GM19328 (cell line): ENCODE results near the gene PDCD4.
A peak's percentile ranks its signal among the peaks of the same experiment; 100 is the strongest.

Experiments
- ATAC-seq: cut with Tn5 transposase; IDR thresholded peaks from one replicate; pipeline ENCODE4 v1.9.1; 2021; ENCODE audit warnings: mild to moderate bottlenecking, moderate library complexity; ENCODE audit not compliant: unreplicated experiment

The PDCD4 gene

DNA sequence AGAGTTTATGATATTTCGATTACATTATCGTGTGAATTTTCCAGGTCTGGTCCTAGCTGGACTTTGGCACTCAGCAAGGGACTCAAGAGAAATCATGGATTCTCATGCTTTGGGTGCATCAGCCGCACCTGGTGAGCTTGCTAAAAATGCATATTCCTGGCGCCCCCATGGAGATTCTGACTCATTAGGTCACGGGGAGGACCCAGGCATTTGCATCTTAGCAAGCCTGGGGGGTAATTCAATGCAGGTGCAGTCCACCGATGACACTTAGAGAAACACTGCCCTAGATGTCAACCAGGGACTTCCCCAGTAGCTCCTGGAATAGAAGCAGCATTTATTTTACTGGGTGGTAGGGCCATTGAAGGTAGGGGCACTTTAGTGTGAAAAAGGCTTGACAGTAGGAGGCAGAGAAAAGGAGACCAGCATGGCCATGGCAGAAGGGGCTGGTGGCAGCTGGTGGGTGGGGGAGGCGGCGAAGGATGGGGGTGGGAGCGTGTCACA is 29.9 kb upstream of the PDCD4 start:
- ATAC-seq, result peak; percentile 64

DNA sequence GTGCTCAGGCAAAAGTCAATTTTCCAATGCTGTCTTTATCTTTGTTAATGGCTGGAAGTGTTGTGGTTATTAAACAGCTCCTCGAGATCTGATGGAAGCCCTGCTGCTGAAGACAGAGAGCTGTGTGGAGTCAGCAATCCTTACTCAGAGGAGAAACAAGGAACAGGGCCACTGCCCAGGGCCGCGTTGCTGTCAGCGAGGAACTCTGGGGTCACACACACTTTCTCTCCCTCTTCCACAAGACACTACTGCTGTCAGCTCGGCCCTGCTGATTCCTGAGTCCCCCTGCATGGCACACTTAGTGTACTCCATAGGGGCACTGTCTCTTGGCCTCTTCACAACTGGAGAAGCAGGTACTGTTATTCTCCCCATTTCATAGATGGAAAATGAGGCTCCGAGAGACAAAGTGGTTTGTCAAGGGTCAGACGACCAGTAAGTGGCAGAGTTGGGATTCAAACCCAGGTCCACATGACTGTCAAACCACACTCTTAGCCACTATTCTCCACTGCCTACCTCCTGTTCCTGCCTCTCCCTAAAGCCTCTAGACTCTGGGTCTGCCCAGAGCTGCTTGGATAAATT is 29.3 kb upstream of the PDCD4 start:
- no peak for ATAC-seq

DNA sequence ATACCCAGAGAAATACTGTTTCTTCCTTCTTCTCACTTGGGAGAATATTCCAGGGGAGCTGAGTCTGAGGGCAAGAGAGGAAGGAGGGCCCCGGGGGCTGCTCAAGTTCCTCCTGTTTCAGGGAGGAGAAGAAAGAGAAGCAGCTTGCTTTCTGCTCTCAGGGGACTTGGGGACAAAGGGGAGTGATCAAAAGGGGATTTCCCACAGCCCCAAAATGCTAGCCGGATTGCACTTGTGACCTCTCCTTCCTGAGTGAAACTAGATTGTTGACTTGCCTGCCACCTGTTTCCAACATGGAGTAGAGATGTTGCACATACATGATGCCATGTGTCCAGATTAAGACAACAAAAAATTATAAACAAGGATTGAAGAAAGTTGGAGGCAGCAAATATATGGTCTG is 28.7 kb upstream of the PDCD4 start:
- ATAC-seq, result peak; percentile 63

DNA sequence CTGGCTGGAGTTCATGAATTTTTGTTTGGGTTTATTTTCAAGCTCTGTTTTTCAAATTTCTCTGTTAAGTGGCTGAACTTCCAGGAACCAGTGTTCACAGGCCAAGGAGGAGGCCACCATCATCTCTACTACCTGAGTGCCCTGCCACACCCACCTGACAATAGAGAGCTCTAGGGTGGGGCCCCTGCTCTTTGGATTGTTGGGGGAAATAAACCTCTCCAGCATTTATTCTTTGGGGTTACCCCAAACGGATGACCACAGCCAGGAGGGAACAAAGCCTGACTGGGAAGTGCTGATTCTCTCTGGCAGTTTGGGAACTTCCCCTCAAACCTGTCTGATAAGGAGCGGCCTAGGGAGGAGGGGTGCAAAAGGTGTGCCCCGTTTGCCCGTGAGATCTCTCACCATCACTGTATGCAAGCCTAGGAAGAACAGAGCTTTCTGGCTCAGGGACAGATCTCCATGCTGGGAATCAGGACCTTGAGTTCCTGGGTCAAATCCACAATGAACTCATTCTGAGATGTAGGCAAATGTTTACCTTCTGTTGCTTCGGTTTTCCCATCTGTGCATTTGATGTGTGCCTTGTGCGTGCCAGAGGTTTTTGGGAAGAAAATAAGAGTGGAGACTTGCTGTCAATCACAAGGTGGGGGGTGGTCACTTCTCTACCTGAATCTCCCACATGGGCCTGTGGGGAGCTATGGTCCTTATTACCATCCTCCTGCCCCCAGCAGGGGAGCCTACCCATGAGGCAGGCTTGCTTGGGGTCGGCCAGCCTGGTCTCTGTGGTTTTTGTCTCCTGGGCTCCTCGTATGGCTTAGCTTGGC is 27.7 kb upstream of the PDCD4 start:
- ATAC-seq, result no peak

DNA sequence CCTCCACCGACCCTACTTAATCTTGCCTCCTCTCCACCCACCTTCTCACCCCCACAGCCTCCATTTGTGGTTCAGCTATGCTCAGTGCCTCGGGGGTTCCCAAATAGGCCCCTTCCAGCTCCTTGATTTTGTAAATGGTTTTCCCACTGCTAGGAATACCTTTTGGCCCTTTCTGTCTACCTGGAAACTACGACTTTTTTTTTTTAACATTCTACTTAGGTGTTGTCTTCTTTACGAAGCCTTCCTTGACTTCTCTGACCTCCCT is 27.2 kb upstream of the PDCD4 start:
- ATAC-seq, result no peak

DNA sequence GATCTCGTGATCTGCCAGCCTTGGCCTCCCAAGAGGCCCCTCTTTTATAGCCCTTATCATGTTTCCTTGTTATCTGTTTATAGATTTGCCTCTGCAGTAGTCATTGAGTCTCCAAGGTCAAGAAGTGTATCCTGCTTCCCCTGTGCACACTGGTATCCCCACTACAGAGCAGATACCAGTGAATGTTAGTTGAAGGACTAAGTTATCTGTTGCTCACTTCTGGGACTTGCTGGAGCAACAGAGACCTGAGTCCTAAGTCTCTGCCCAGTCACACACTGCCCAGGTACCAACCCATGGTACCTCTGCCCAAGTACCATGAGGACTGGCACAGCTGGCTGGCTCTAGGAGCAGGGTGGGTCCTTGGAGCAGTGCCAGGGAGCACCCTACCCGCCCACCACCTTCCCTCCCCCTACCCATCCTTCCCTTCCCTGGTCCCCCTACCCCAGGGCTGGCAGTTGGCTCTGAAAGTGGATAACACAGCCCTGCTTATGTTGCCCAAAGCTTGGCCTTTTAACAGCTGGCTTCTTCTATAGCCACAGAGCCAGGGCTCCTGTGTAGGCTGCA is 26.5 kb upstream of the PDCD4 start:
- ATAC-seq, result no peak

DNA sequence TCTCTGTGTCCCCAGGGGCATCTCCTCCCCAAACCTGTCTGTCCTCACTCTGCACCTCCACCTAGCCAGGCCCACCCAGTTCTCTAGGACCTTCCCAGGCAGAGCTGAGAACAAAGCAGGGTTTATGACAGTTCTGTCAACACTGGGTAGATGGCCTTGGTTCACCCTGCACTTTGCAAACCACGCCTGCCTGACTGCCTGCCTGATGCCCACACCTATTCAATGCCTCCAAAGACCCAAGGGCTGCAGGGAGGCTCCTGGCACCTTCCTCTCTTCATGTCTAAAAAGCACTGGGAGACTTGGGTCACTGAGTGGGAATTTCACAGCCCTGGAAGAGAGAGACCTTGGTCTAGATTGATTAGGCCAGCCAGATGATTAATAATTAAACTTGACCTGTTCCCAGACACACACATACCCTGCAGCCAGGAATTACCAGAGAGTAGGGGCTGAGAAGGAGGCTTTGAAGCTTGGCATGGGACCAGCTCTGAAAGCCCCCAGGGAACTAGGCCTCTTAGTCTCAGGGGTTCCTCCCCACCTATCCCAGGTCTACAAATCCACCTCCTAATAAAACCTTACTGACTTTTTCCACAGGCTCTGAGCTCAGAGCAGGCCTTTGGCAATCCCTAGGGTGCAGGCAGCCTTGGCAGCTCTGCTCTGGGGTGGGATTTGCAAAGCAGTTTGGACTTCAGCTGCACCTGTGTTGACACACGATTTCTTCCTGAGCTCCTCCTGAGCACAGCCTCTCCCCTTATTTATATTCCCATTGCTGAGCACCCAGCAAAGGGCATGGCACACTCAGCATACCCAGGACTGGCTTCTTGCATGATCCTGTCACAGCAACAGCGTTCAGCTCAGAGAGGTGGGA is 25.7 kb upstream of the PDCD4 start:
- ATAC-seq, result no peak

DNA sequence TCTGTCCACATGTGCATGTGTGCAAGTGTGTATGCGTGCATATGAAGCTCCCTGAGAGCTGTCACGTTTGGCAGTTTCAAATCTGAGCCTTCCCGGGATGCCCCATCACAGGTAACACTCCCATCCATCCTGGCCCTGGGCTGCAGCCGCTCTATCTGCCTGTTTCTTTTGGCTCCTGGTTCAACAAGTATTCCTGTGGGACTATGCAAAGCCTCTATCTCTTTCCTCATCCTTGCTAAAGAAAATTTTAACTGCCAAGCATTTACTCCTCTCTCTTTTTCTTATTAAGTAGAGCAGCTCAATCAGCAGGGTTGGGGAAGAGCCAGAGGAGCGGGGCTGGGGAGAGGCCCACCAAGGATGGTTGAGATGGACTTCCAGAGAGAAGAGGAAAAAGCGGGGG is 24.4 kb upstream of the PDCD4 start:
- no peak for ATAC-seq

DNA sequence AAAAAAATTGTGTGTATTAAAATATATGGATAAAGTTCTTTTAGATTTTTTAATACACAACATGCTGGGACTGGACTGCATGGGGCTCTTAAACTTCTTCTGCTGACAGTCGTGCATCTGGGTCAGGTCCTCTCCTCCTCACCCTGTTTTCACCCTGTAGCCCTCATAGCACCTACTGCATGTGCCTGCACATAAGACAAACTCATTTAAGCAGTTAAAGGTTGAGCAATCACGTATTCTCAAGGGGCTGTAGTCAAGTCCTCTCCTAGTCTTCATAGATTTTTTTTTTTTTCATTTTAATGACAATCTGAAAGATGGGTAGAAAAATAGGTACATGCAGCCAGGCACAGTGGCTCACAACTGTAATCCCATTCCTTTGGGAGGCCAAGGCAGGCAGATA is 23.6 kb upstream of the PDCD4 start:
- ATAC-seq, result no peak

DNA sequence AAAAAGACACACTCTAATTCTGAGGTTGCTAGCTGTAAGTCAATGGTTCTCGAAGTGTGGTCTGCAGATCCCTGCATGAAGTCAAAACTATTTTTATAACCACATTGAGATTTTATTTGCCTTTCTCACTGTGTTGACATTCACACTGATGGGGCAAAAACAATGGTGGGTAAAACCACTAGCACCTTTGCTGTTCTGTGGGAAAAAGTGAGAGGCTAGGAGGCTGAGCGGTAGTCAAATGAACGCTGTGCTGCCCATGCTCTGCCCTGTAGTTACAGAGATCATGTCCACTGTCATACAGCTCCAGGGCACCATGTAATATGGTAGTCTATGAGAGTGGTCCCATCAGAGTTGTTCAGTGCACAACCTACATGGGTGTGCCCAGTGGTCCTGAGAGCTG is 21.6 kb upstream of the PDCD4 start:
- no peak for ATAC-seq

DNA sequence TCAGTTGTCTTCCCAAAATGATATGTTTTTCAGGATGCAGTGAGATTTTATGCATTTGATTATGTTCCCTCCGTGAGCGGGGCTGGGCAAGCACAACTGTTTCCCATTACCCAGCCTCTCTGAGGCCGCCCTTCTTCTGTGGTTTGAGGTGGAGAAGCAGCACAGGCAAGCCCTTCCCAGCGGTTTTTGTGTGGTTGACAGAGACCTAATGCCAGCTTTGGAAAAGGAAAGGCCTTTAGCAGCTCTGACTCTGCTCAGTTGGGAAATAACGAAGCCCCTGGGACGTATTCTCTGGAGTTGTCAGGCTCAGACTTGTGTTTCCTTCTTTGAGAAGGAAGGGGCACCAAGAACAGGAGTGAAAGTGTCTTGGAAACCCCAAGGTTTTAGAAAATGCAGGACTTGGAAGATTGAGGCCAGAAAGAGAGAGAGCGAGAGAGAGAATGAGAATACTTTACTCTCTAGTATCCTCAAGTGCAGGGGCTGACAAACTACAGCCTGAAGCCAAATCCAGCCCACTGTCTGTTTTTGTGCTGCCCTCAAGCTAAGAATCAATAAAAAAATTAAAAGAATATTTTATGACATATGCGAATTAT is 20.6 kb upstream of the PDCD4 start:
- no peak for ATAC-seq

DNA sequence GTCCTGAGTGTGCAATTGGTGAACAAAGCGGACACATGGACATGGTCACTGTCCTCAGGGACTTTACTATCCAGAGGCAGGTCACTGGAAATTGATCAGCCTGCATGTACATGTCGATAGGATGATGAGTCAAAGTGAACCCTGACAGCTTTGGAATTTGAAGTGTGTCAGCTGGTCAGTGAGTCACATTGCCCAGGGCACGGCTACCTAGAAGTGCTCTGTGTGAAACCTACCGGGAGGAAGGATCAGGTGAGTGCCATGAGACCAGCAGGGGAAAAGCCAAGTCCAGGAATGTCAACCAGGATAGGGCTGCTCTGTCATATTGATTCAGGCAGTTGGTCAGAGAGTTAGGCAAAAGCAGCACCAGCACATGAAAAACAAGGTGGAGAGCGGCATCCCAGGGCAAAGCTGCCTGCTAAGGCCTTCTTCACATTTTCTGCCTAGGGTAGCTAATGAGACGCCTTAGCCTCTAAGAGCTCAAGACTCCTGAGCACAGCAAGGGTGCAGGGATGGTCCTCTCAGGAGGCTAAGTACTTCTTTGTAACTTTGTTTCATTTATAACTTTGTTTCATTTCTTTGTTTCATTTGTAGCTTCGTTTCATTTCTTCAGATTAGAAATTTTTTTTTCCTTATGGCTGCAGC is 19.4 kb upstream of the PDCD4 start:
- ATAC-seq, result no peak

DNA sequence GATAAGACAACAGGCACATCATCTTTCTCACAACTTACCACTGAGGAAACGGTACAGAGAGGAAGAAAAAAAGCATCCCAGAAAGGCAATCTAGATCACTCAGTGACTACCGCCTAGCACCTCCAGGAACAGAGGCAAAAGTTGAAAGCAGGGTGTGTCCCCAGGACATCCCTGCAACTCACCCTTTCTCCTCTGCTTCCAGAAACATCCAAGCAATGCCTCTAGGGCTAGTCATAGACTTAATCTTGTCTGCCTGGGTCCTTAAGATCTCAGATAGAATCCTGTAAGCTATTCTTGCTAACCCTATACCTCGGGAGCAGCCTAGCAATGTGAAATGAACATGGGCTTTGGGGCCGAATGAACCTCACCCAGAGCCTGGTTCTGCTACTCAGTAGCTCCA is 18.8 kb upstream of the PDCD4 start:
- ATAC-seq, result no peak

DNA sequence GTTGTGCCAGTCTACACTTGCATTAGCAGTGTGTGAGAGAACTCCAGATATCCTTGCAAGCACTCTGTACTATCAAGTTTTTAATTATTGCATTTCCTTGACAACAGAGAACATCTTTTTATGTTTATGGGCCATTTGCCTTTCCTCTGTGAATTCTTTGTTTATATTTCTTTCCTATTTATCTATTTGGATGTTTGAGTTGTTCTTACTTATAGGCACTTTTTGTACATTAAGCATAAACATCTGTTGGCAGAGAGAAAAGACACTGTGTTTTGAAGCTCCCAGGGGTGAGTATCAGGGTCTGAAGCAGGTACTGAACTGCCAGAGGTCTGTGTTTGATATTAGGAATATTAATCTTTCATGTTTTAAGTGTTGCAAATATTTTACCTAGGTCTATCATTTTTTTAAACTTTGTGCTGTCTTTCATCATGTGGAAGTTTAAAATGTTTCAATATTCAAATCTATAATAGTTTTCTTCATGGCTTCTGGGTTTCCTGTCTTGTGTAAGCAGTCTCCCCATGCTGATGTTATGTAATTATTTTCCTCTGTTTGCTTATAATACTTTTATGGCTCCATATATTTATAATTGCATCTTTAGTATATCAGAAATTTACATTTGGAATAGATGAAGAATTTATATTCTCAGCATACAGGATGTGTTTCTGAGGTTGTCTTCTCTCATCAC is 17.7 kb upstream of the PDCD4 start:
- no peak for ATAC-seq

DNA sequence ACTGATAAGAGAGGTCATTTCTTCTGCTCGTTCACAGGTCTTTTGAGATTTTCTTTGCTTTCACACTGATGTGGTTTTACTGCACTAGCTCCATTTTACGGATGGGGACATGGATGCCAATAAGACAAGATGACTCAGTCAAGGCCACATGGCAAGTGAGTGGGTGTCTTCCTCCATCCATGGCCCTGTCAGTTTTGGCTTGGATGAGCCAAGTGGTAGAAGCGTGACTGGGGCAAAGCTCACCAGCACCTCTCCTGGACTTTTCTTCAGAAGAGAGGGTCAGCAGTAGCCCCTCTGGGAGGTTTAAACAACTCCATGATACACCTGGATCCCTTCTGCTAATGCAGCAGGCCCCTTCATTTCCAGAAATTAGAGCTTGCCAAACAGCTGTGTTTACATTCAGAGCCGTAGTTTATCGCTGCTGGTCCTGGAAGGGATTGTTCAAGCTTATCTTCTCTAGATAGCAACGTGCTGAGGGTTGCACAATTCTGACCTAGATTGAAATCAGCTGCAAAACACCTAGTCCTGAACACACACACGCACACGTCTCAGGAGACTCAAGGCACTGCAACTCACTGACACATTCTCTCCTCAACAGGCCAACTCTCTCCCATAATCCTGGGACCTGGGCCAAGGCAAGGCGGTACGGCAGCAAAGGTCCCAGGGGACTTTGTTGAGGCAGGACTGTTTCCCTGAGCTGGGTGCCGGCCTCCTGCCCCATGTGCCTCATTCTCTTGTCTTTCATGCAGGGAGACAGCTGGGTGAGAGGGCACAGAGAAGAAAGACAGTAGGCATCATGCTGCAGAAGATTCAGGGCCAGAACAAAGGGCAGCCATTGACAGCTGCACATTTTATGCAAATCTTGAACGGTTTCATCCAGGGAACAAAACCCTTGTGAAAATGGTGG is 14.2 kb upstream of the PDCD4 start:
- ATAC-seq, result no peak

DNA sequence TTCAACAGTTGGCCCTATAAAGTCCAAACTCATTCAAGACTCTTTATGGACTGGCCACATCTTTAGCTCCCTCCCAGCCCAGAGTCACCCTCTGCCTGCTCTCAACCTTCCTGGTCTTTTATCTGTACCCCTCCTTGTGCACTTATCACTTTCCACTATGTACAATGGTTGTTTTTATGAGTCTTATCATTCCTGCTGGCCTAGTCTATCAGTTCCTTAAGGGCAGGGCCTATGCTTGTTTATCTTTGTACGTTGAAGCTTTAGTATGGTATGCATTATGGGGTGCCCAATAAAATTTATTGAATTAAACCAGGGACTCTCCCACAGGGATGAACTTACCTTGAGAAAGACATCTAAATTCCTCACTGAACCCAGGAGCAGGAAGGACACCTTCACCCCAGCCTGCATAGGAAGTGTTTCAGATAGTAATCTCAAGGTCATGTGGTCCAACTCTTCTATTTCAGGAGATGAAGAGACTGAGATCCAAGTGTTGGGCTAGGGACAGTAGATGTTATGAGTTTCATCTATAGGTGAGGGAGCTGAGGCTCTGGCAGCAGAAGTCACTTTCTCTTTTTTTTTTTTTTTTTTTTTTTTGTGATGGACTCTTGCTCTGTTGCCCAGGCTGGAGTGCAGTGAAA is 13.3 kb upstream of the PDCD4 start:
- ATAC-seq, result no peak

DNA sequence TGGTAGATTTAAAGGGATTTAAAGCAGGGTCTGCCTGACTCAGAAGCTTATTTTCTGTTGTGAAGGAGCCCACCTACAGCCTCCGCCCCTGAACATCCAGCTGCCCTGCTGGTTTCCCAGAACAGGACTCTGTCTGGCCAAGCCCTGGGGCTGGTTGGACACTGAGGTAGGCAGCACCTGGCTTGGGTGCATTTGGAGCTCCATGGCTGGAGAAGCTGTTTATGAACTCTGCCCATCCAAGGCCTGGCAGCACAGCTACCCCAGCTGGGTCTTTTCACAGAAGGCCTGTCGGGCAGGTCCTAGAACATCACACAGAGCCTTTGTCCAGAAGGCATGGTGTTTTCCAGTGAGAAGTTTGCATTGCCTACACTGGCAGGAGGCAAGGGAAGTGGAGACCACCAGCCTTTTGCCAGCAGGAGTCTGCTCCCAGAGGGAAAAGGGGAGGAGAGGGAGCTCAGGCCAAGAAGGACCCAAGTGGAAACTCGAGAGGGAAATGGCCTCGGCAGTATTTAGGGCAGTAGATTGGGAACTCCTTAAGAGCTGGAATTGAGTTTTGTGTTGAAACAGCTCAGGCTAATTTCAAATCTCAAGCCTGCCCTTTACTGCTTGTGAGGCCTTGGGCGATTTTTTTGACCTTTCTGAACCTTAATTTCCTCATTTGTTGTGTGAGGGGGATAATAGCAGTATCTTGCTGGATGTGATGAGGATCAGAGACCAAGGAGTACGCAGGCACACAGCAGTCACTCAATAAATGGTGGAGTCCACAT is 12.3 kb upstream of the PDCD4 start:
- ATAC-seq, result no peak

DNA sequence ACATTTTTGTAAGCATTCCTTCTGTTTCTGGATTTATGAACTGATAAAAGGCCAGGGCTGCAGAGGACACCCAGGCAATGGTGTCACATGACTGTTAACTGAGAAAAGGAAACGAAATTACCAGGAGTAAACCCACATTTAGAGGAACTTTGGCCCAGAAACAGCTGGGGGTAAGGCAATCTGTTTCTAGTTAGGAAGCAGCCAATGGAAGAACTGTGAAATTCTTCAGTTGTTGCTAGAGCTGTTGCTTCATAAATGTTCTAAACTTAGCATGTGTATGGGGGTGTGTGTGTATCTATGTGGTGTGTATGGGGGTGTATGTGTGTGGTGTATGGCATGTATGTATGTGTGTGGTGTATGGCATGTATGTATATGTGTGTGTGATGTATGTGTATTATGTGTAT is 11.8 kb upstream of the PDCD4 start:
- no peak for ATAC-seq
